GM12891 (cell line): ENCODE measurements around the gene WDR90.
A peak's percentile ranks its signal among the peaks of the same experiment; 100 is the strongest.

Source experiments
- DNase-seq: peaks from one replicate; pipeline ENCODE4 v3.0.0; 2011; ENCODE audit warnings: low spot score; ENCODE audit not compliant: insufficient read length
- FAIRE-seq: peaks from 2 replicates; lab custom pipeline; 2011; peaks lifted over from hg19 to GRCh38; lab: Jason Lieb, UNC
- PAX5 ChIP-seq: IDR thresholded peaks from 2 replicates; pipeline ENCODE4 v1.6.1; 2011; ENCODE audit warnings: low read length, moderate library complexity, mild to moderate bottlenecking; ENCODE audit not compliant: insufficient read depth, severe bottlenecking
- POLR2A ChIP-seq: IDR thresholded peaks from 2 replicates; pipeline ENCODE4 v1.6.1; 2011; ENCODE audit warnings: low read depth, low read length, control low read depth
- POLR2AphosphoS5 ChIP-seq: IDR thresholded peaks from 2 replicates; pipeline ENCODE4 v1.6.1; 2011; ENCODE audit warnings: low read depth, low read length, control low read depth
- POU2F2 ChIP-seq: IDR thresholded peaks from 2 replicates; pipeline ENCODE4 v1.6.1; 2011; ENCODE audit warnings: low read depth, mild to moderate bottlenecking, control low read depth, low read length, moderate library complexity
- SPI1 ChIP-seq: IDR thresholded peaks from 2 replicates; pipeline ENCODE4 v1.6.1; 2011; ENCODE audit warnings: low read depth, low read length, control low read depth
- TAF1 ChIP-seq: IDR thresholded peaks from 2 replicates; pipeline ENCODE4 v1.6.1; 2011; ENCODE audit warnings: low read depth, low read length, control low read depth

The WDR90 gene

GRCh38 chr16:637081-638018 lies 11.8 kb upstream of the WDR90 start:
- FAIRE-seq (peak; percentile 51), DNase-seq (peak; percentile 99)
- TF ChIP-seq POLR2A, result no peak
- TF ChIP-seq POU2F2, result no peak
- TF ChIP-seq TAF1, result no peak
- TF ChIP-seq PAX5, result no peak
- no peak for TF ChIP-seq POLR2AphosphoS5
- no peak for TF ChIP-seq SPI1

DNA sequence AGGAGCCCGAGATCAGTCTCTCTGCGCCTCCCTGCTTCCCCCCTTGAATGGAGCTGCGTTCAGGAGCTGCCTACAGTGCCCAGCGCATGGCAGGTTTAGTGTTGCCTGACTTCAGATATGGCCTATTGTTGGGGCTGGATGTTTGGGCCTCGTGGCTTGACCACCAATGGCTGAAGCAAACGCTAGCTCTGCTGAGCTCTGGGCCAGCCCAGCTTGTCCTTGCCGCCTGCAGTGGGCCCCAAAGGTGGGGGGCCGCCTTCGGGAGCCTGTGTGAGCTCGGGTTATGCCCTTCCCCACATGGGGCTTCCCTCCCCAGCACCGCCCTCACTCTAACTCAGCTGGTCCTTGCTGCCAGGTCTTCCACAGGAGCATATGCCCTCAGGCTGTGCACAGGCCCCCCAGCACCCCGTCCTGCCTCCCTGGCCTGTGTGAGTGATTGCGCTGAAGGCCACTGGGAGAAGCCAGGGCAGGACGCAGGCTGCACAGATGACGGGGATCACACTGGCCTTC lies 11.1 kb upstream of the WDR90 start:
- FAIRE-seq (no peak), DNase-seq (no peak)
- TF ChIP-seq TAF1 (no peak), PAX5 (no peak), POLR2AphosphoS5 (no peak), POLR2A (no peak)

GRCh38 chr16:638836-639235 lies 10.3 kb upstream of the WDR90 start:
- no peak for DNase-seq
- FAIRE-seq, result no peak

DNA sequence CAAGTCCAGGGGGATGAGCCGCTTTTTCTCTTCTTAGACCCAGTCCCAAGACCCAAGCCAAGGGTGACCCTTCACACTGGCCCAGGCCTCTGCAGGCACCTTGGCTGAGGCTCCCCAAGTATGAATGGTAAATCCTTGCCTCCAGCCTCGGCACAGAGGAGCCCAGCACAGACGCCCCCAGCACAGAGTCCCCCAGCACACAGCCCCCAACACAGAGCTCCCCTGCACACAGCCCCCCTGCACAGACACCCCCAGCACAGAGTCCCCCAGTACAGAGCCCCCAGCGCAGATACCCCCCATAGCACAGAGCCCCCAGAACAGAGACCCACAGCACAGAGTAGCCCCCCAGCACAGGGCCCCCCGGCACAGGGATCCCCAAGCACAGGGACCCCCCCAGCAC lies 8.6 kb upstream of the WDR90 start:
- FAIRE-seq (no peak), DNase-seq (no peak)
- no peak for TF ChIP-seq SPI1
- no peak for TF ChIP-seq POLR2A
- no peak for TF ChIP-seq POU2F2
- TF ChIP-seq POLR2AphosphoS5, result no peak
- no peak for TF ChIP-seq TAF1
- TF ChIP-seq PAX5, result no peak

More at GRCh38 chr16:638836-639235, 10.3 kb upstream of the WDR90 start:
- no peak for TF ChIP-seq SPI1
- no peak for TF ChIP-seq PAX5
- TF ChIP-seq POLR2AphosphoS5, result no peak
- no peak for TF ChIP-seq TAF1
- no peak for TF ChIP-seq POLR2A
- no peak for TF ChIP-seq POU2F2

GRCh38 chr16:641326-642188 lies 7.6 kb upstream of the WDR90 start, which contains the start of gene MCRIP2:
TSS of gene MCRIP2 (plus strand) at chr16:641828. CDS start at chr16:641992, 164 bp downstream.
- DNase-seq, result peak; percentile 91
- TF ChIP-seq POLR2AphosphoS5, result no peak
- TF ChIP-seq POLR2A, result peak; percentile 20; the same call in 1 of the 2 replicates
- TF ChIP-seq TAF1, result no peak
- FAIRE-seq, result peak; percentile 97

- TF ChIP-seq SPI1 (peak; percentile 20; the same call in 1 of the 2 replicates), POLR2AphosphoS5 (no peak)
- DNase-seq (peak; percentile 67), FAIRE-seq (peak; percentile 90)
These were observed 6.7 kb upstream of the WDR90 start for GRCh38 chr16:642189-643049.

DNA sequence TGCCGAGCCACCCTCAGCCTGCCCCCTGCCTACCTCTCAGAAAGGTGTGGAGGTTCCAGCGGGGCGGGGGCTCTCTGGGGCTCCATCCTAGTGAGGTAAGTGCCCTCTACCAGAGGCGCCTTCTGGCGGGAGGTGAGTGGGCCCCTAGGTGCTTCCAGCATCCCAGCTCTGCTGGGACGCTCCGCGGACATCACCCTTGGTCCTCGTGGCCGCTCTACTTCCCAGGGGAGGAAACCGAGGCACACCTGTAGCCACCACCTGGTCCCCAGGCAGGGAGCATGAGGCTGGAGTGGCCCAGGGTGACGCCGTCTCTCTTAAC lies 6.2 kb upstream of the WDR90 start:
- TF ChIP-seq TAF1, result no peak
- TF ChIP-seq POU2F2, result no peak
- no peak for TF ChIP-seq SPI1
- no peak for TF ChIP-seq PAX5
- TF ChIP-seq POLR2AphosphoS5, result no peak
- TF ChIP-seq POLR2A, result no peak
- FAIRE-seq (no peak), DNase-seq (no peak)

DNA sequence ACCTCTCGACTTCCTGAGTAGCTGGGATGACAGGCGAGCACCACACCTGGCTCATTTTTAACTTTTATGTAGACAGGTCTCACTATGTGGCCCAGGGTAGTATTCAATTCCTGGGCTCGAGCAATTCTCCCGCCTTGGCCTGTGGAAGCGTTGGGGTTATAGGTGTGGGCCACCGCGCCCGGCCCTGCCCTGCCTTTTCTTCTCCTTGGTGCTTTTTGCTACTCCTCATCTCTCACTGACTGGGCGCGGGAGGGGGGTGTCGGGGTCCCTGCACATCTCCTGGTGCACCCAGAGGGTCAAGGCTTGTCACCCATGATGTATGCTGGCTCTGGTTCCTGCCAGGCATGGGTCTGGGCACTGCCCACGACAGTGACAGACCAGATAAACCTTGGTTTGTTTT lies 4.6 kb upstream of the WDR90 start:
- FAIRE-seq, result no peak
- TF ChIP-seq POLR2A, result no peak
- TF ChIP-seq POU2F2, result no peak
- no peak for TF ChIP-seq SPI1
- TF ChIP-seq TAF1, result no peak
- no peak for TF ChIP-seq POLR2AphosphoS5
- no peak for TF ChIP-seq PAX5
- no peak for DNase-seq
